HepG2 (cell line): ENCODE data around the gene SUCLG2. TPM values are rescaled to one million over a fixed set of nuclear protein-coding genes. Genes with fewer than 3 reads are reported as not detected.

Experiments
- ATAC-seq: fragments of 200-7000 bp; cut with Tn5 transposase; 3 replicates; pipeline ENCODE4 v1.9.1; 2020; ENCODE audit warnings: mild to moderate bottlenecking, moderate library complexity
- BruUV-seq: library from RNA; stranded (reverse); fragments of 400-500 nt; replicated peaks from 2 replicates; lab custom pipeline; 2021; lab: Mats Ljungman, UMichigan
- CTCF ChIA-PET: fragments of 300-600 bp; formaldehyde crosslinking; extraction: SDS; loops from one replicate; lab custom pipeline; 2021; ENCODE audit warnings: low total read pairs, inconsistent platforms, low intra/inter-chr PET ratio; lab: Yijun Ruan, JAX
- POLR2A ChIA-PET: fragments of 350-600 bp; sonication (Branson Sonifier 250); formaldehyde crosslinking; loops from one replicate; lab custom pipeline; 2020; ENCODE audit warnings: antibody characterized with exemption, inconsistent platforms; lab: Yijun Ruan, JAX
- DNase-seq: peaks from one replicate; pipeline ENCODE4 v3.0.0-alpha.2; 2015; ENCODE audit warnings: low spot score
- FAIRE-seq: peaks from 3 replicates; lab custom pipeline; 2011; peaks lifted over from hg19 to GRCh38; lab: Jason Lieb, UNC
- H2AFZ ChIP-seq: one replicate; pipeline ENCODE4 v1.6.1; 2011; ENCODE audit warnings: low read length, inconsistent platforms
- H3K27ac ChIP-seq: fragments of 300-600 bp; 3 replicates; pipeline ENCODE4 v1.8.0; 2011; ENCODE audit warnings: mixed run types, mild to moderate bottlenecking, mixed read lengths, low read length, inconsistent platforms; ENCODE audit not compliant: insufficient read depth; ENCODE audit errors: extremely low read length
- H3K27me3 ChIP-seq, 2 experiments: fragments of 200-600 bp in 1 of 2; 2 replicates in 1 of 2; 3 replicates in 1 of 2; pipeline versions ENCODE4 v1.6.0 to v1.8.0; 2011; ENCODE audit warnings: low read length in 2 of 2, mild to moderate bottlenecking in 2 of 2, moderate library complexity in 2 of 2, inconsistent platforms in 1 of 2; ENCODE audit not compliant: insufficient read depth in 2 of 2, control insufficient read depth in 1 of 2
- H3K36me3 ChIP-seq, 2 experiments: fragments of 200-600 bp in 1 of 2; replicated peaks in 1 of 2; 2 replicates in 1 of 2; 3 replicates in 1 of 2; pipeline versions ENCODE4 v1.5.1 to v1.8.0; 2011; ENCODE audit warnings: low read length in 2 of 2, inconsistent platforms in 1 of 2; ENCODE audit not compliant: insufficient read depth in 2 of 2, control insufficient read depth in 1 of 2
- H3K4me1 ChIP-seq: 2 replicates; pipeline ENCODE4 v1.5.1; 2012; ENCODE audit warnings: low read length, inconsistent platforms; ENCODE audit not compliant: insufficient read depth
- H3K4me2 ChIP-seq: 2 replicates; pipeline ENCODE4 v1.6.0; 2011; ENCODE audit warnings: low read depth, low read length, inconsistent platforms
- H3K4me3 ChIP-seq, 3 experiments: fragments of 200-600 bp in 1 of 3; sonication (generic), shearing (Covaris generic) in 1 of 3; replicated peaks in 1 of 3; 2 replicates each; pipeline ENCODE4 v1.5.1; 2011 to 2016; ENCODE audit warnings: low read length in 3 of 3, inconsistent platforms in 2 of 3, low read depth in 2 of 3, mild to moderate bottlenecking in 2 of 3, control low read depth in 1 of 3, mixed read lengths in 1 of 3; ENCODE audit not compliant: insufficient read depth in 1 of 3
- H3K79me2 ChIP-seq: one replicate; pipeline ENCODE4 v1.6.1; 2011; ENCODE audit warnings: low read length, inconsistent platforms; ENCODE audit not compliant: insufficient read depth
- H3K9ac ChIP-seq: 2 replicates; pipeline ENCODE4 v1.6.0; 2011; ENCODE audit warnings: mild to moderate bottlenecking, low read depth, low read length, inconsistent platforms; ENCODE audit not compliant: insufficient read depth
- H3K9me3 ChIP-seq: 2 replicates; pipeline ENCODE4 v1.5.1; 2012; ENCODE audit warnings: mild to moderate bottlenecking, low read length
- H4K20me1 ChIP-seq: 2 replicates; pipeline ENCODE4 v1.6.0; 2011; ENCODE audit warnings: inconsistent platforms, mild to moderate bottlenecking, low read length, moderate library complexity; ENCODE audit not compliant: insufficient read depth
- CENPBD1 ChIP-seq: sonication (generic); formaldehyde crosslinking; IDR thresholded peaks from 2 replicates; pipeline ENCODE4 v1.8.0; 2022; ENCODE audit warnings: missing genetic modification reagents, low read depth, mild to moderate bottlenecking, borderline replicate concordance
- FOXK2 ChIP-seq: fragments of 450-650 bp; IDR thresholded peaks from 2 replicates; pipeline ENCODE4 v1.6.1; 2016
- HOMEZ ChIP-seq: IDR thresholded peaks from 2 replicates; pipeline ENCODE4 v1.6.1; 2016; ENCODE audit warnings: low read depth
- KLF11 ChIP-seq: IDR thresholded peaks from 2 replicates; pipeline ENCODE4 v1.6.1; 2016; ENCODE audit warnings: missing compliant biosample characterization
- MTA1 ChIP-seq: sonication (generic); formaldehyde crosslinking; IDR thresholded peaks from 2 replicates; pipeline ENCODE4 v1.4.0; 2020; ENCODE audit warnings: missing genetic modification reagents, mild to moderate bottlenecking, borderline replicate concordance
- PHF5A ChIP-seq: IDR thresholded peaks from one replicate; pipeline ENCODE4 v1.6.1; 2018; ENCODE audit warnings: low read depth, missing genetic modification reagents; ENCODE audit not compliant: unreplicated experiment
- TAF15 ChIP-seq: fragments of 200-400 bp; formaldehyde crosslinking; IDR thresholded peaks from one replicate; pipeline ENCODE4 v1.6.1; 2018; ENCODE audit warnings: mild to moderate bottlenecking, low read depth, low read length; ENCODE audit not compliant: poor library complexity, severe bottlenecking
- ZNF143 ChIP-seq: sonication (generic); formaldehyde crosslinking; IDR thresholded peaks from 2 replicates; pipeline ENCODE4 v1.4.0; 2020; ENCODE audit warnings: missing genetic modification reagents
- ZNF274 ChIP-seq: sonication (generic); formaldehyde crosslinking; IDR thresholded peaks from 2 replicates; pipeline ENCODE4 v1.5.1; 2020; ENCODE audit warnings: mild to moderate bottlenecking, missing genetic modification reagents
- ZNF281 ChIP-seq: sonication (generic); formaldehyde crosslinking; IDR thresholded peaks from 2 replicates; pipeline ENCODE4 v1.4.0; 2020; ENCODE audit warnings: missing genetic modification reagents, borderline replicate concordance
- ZNF3 ChIP-seq: IDR thresholded peaks from 2 replicates; pipeline ENCODE4 v1.7.0; 2017; ENCODE audit warnings: inconsistent platforms
- ZNF713 ChIP-seq: sonication (generic); formaldehyde crosslinking; IDR thresholded peaks from 2 replicates; pipeline ENCODE4 v1.4.0; 2020; ENCODE audit warnings: mild to moderate bottlenecking, missing genetic modification reagents
- WGBS: methylation state at CpG from one replicate; pipeline ENCODE4 v1.1.6; 2017; ENCODE audit warnings: low lambda C conversion rate; 5-methylcytosine and 5-hydroxymethylcytosine counted together
- in situ Hi-C: cut with HindIII; loops from 2 replicates; pipeline ENCODE4 v1.10.0; 2017; ENCODE audit warnings: low pct_unique_long_range_greater_than_20kb; ENCODE audit not compliant: extremely low pct_ligation_motif_present
- intact Hi-C: fragments of 100-400 bp; cut with micrococcal nuclease; formaldehyde crosslinking; loops from one replicate; pipeline ENCODE4 v1.10.0; 2022; ENCODE audit not compliant: unreplicated experiment
- polyA plus RNA-seq, 8 experiments: library from polyadenylated mRNA; depleted of rRNA in 3 of 8; stranded (reverse) in 7 of 8; unstranded in 1 of 8; fragments of >200 nt; fragmentation: Illumina TruSeq in 4 of 8; extraction: Trizol in 4 of 8; gene quantifications; 2 replicates each; pipeline versions ENCODE4 v1.2.1 to v1.2.3, GENCODE V29; 2011 to 2016; ENCODE audit warnings: low read depth in 4 of 8, missing spikeins in 1 of 8, mixed read lengths in 1 of 8; ENCODE audit not compliant: insufficient read depth in 1 of 8
- total RNA-seq, 5 experiments: library from RNA; depleted of rRNA; stranded (reverse); fragments of >200 nt; fragmentation: Illumina TruSeq; extraction: Trizol; gene quantifications; 2 replicates each; pipeline ENCODE4 v1.2.3, GENCODE V29; 2016; ENCODE audit warnings: low read depth in 1 of 5

Gene SUCLG2
- total and polyA plus RNA-seq, 2 of the 13 experiments (the other 11 are each of a cell fraction or from before 2014, with no cell fraction given): 21.4 to 64.9 TPM

- TF ChIP-seq ZNF143 (CRISPR knock-in tag): no peak
- no peak for TF ChIP-seq HOMEZ (CRISPR knock-in tag)
- no peak for TF ChIP-seq ZNF281 (CRISPR knock-in tag)
- TF ChIP-seq ZNF3 (CRISPR knock-in tag): no peak
- TF ChIP-seq MTA1 (CRISPR knock-in tag): no peak
- TF ChIP-seq FOXK2: no peak
- no peak for TF ChIP-seq TAF15
- TF ChIP-seq KLF11 (CRISPR knock-in tag): no peak
- no peak for TF ChIP-seq PHF5A (CRISPR knock-in tag)
- no peak for TF ChIP-seq ZNF713 (CRISPR knock-in tag)
These were observed 53.0 kb downstream of the SUCLG2 start (continued) for GRCh38 chr3:67601385-67601784.

GRCh38 chr3:67599821-67600220 is 54.6 kb downstream of the SUCLG2 start:
- no peaks in the 10 kb centered on the region for H3K79me2 ChIP-seq
- peaks cover 0 to 8% of the 10 kb centered on the region in 2 experiments; a peak in 4 of 5 replicates for H3K36me3 ChIP-seq
- H3K4me1 ChIP-seq: peaks cover 23% of the 10 kb centered on the region
- no peak for DNase-seq
- 97% methylated on average over 2 of the region's 2 CpGs for WGBS
- CTCF ChIA-PET: no interaction called here
- no peaks in the 10 kb centered on the region for H4K20me1 ChIP-seq
- TF ChIP-seq CENPBD1 (CRISPR knock-in tag) (no peak), ZNF274 (CRISPR knock-in tag) (no peak)
- no peaks in the 10 kb centered on the region for H3K9me3 ChIP-seq
- H3K4me3 ChIP-seq: no peak overlapping the region
- in situ Hi-C loops: loop anchor here (25.0 kb wide), 1 partner anchor 187 kb away; no protein-coding TSS in a partner anchor
- H3K27ac ChIP-seq: no peak overlapping the region
- BruUV-seq: no TSS peak
- H2AFZ ChIP-seq: no peak overlapping the region
- H3K9ac ChIP-seq: no peak overlapping the region
- no peak for FAIRE-seq
- H3K27me3 ChIP-seq: no peaks in the 10 kb centered on the region
- POLR2A ChIA-PET: no interaction called here
- intact Hi-C loops: loop anchor here (10.0 kb wide), 1 partner anchor 265 kb away; no protein-coding TSS in a partner anchor
- H3K4me2 ChIP-seq: no peak overlapping the region
- ATAC-seq: no peak
